Measurements from ENCODE around the gene PDE7B. TPM values are rescaled to one million over a fixed set of nuclear protein-coding genes. Genes with fewer than 3 reads are reported as not detected.

The PDE7B gene
- total RNA-seq, 1 donor from 2014 or later: 5.1 TPM

DNA sequence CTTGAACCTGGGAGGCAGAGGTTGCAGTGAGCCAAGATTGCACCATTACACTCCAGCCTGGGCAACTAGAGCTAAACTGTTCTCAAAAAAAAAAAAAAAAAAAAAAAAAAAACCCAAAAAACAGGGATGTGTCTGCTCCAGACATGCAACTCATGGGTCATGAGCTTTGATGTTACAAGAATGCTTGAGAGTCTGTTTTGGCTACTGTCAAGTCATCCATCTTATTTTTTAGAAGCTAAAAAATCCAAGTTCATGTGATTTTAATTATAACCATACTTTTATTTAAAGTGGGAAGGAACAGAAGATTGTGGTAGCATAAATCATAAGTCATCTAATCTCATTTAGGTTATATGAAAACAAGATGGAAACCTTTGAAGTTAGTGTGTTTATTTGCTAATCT is 120.6 kb downstream of the PDE7B start:
- H3K36me3 Mint-ChIP-seq: no peaks in the 10 kb centered on the region
- TF ChIP-seq, protein P1, sequence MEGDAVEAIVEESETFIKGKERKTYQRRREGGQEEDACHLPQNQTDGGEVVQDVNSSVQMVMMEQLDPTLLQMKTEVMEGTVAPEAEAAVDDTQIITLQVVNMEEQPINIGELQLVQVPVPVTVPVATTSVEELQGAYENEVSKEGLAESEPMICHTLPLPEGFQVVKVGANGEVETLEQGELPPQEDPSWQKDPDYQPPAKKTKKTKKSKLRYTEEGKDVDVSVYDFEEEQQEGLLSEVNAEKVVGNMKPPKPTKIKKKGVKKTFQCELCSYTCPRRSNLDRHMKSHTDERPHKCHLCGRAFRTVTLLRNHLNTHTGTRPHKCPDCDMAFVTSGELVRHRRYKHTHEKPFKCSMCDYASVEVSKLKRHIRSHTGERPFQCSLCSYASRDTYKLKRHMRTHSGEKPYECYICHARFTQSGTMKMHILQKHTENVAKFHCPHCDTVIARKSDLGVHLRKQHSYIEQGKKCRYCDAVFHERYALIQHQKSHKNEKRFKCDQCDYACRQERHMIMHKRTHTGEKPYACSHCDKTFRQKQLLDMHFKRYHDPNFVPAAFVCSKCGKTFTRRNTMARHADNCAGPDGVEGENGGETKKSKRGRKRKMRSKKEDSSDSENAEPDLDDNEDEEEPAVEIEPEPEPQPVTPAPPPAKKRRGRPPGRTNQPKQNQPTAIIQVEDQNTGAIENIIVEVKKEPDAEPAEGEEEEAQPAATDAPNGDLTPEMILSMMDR (conservative IDR thresholded peaks at IDR 0.05): no peak
- H3K4me1 Mint-ChIP-seq (ENCODE audit: unreplicated experiment): no peaks in the 10 kb centered on the region
- H3K27ac Mint-ChIP-seq: no peak overlapping the region
- DNase-seq (ENCODE audit: extremely low spot score, unreplicated experiment): no peak
- H3K27me3 Mint-ChIP-seq: no peaks in the 10 kb centered on the region
- H3K4me3 Mint-ChIP-seq: no peak overlapping the region
- peaks cover 8% of the 10 kb centered on the region for H3K9me3 Mint-ChIP-seq

DNA sequence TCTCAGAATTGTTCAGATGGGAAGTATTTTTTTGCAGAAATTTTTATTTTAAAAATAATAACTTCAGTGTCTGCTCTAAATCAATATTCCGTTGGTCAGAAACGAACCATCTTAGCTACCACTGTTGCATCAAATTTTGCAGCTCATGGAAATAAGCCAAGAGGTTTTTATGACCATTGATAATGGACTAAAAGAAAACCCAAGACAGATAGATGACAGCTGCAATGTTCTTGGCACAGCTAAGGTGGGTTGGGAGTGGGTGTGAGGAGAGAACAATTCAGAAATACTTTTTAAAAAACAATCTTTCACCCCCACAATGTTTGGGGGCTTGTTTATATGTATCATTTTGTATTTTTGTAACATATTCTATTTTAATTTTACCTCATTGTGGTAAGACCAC is 121.1 kb downstream of the PDE7B start:
- H3K4me3 Mint-ChIP-seq: no peak overlapping the region

DNA sequence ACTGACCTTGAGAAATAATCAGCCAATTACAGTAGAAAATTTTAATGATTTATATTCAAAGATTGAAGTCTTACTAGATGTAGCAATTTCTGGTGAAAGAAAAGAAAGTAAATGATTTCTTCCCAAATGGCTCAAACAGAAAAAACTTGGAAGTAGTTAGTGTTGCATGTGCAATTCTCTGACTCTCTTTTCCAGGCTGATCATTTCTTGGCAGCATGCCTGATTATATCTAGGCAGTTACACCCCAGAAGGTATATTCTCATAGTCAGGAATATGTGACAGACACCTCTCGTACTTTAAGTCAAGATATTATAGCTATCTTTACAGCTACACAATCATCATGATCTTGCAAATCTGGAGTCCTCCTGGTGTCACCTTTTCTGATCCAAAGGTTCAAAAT is 122.9 kb downstream of the PDE7B start:
- no peak overlapping the region for H3K4me3 Mint-ChIP-seq
- no peaks in the 10 kb centered on the region for H3K36me3 Mint-ChIP-seq
- TF ChIP-seq, protein P1 (conservative IDR thresholded peaks at IDR 0.05): no peak
- peaks cover 8% of the 10 kb centered on the region for H3K9me3 Mint-ChIP-seq
- H3K27ac Mint-ChIP-seq: no peak overlapping the region
- no peak for DNase-seq (ENCODE audit: extremely low spot score, unreplicated experiment)
- H3K27me3 Mint-ChIP-seq: no peaks in the 10 kb centered on the region
- no peaks in the 10 kb centered on the region for H3K4me1 Mint-ChIP-seq (ENCODE audit: unreplicated experiment)

More for the DNA sequence above, 121.1 kb downstream of the PDE7B start:
- no peaks in the 10 kb centered on the region for H3K27me3 Mint-ChIP-seq
- H3K27ac Mint-ChIP-seq: no peak overlapping the region
- H3K4me1 Mint-ChIP-seq (ENCODE audit: unreplicated experiment): no peaks in the 10 kb centered on the region
- H3K36me3 Mint-ChIP-seq: no peaks in the 10 kb centered on the region
- TF ChIP-seq, protein P1 (conservative IDR thresholded peaks at IDR 0.05): no peak
- DNase-seq (ENCODE audit: extremely low spot score, unreplicated experiment): no peak
- H3K9me3 Mint-ChIP-seq: peaks cover 8% of the 10 kb centered on the region

DNA sequence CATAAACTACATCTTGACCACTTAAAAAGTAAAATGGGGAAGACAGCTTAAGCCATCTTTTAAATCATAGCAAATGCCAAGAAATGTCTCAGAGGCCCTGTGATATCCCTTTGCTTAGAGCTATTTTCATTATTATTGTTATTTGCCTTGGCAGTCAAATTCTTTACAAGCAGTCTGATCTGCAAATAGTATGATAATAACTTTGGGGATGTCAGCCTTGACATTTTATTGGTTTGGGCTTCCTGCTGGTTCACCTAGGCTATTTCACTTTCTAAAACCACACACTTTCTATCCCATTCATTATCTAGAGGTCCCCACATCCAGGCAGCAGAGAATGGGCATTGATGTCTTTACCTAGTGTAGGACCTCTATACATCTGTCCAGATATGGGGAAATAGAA is 125.1 kb downstream of the PDE7B start:
- Mint-ChIP-seq H3K4me1 (ENCODE audit: unreplicated experiment) (no peaks in the 10 kb centered on the region), H3K4me3 (no peak overlapping the region), H3K27ac (no peak overlapping the region), H3K27me3 (no peaks in the 10 kb centered on the region), H3K36me3 (no peaks in the 10 kb centered on the region), H3K9me3 (peaks cover 5% of the 10 kb centered on the region)
- DNase-seq (ENCODE audit: extremely low spot score, unreplicated experiment): no peak
- TF ChIP-seq, protein P1 (conservative IDR thresholded peaks at IDR 0.05): no peak

DNA sequence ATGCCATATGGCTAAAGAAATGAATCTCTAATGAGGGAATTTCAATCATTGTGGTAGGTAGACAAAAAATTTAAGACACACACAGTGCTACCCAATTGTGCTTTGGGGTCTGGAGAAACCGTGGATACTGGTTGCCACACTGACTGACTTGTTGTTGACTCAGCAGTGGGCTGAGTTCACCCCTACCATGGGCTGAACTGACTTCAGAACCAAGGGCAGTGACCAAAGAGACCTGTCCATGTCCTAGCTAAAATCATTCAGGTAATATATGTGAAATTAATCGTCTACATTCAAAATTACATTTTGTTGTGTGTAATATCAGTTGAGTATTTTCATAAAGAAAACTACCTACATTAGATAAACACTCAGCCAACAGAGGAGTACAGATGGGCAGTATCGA is 131.6 kb downstream of the PDE7B start:
- no peak overlapping the region for H3K4me3 Mint-ChIP-seq
- H3K36me3 Mint-ChIP-seq: no peaks in the 10 kb centered on the region
- TF ChIP-seq, protein P1 (conservative IDR thresholded peaks at IDR 0.05): no peak
- no peak for DNase-seq (ENCODE audit: extremely low spot score, unreplicated experiment)
- no peaks in the 10 kb centered on the region for H3K9me3 Mint-ChIP-seq
- no peaks in the 10 kb centered on the region for H3K4me1 Mint-ChIP-seq (ENCODE audit: unreplicated experiment)
- no peaks in the 10 kb centered on the region for H3K27me3 Mint-ChIP-seq
- no peak overlapping the region for H3K27ac Mint-ChIP-seq
